HEK293 (cell line): ENCODE data around the gene CNPPD1.

Experiments
- CTCF ChIA-PET: fragments of 350-600 bp; formaldehyde crosslinking; extraction: SDS; loops from one replicate; lab custom pipeline; 2021; ENCODE audit warnings: antibody characterized with exemption; lab: Yijun Ruan, JAX
- POLR2A ChIA-PET: fragments of 300-600 bp; formaldehyde crosslinking; extraction: SDS; loops from one replicate; lab custom pipeline; 2020; ENCODE audit warnings: antibody characterized with exemption, inconsistent platforms; lab: Yijun Ruan, JAX
- H3K27ac ChIP-seq: fragments of 200-500 bp; sonication (Bioruptor generic); 2 replicates; pipeline ENCODE4 v1.5.1; 2014; ENCODE audit warnings: low read depth, low read length, control low read depth, inconsistent platforms; ENCODE audit errors: extremely low read depth
- H3K36me3 ChIP-seq, 2 experiments: fragments of 200-500 bp in 1 of 2; sonication (Bioruptor generic) in 1 of 2; 1 replicate in 1 of 2; 2 replicates in 1 of 2; pipeline ENCODE4 v1.5.1; 2014 to 2017; ENCODE audit warnings: inconsistent platforms in 2 of 2, low read length in 2 of 2; ENCODE audit not compliant: control insufficient read depth in 2 of 2, insufficient read depth in 1 of 2
- H3K4me1 ChIP-seq: fragments of 200-500 bp; sonication (Bioruptor generic); 2 replicates; pipeline ENCODE4 v1.5.1; 2014; ENCODE audit warnings: mild to moderate bottlenecking, low read length, inconsistent platforms; ENCODE audit not compliant: control insufficient read depth, insufficient read depth
- H3K4me3 ChIP-seq: 2 replicates; pipeline ENCODE4 v1.5.1; 2011; ENCODE audit warnings: low read depth, mild to moderate bottlenecking, control low read depth, low read length, moderate library complexity
- H3K9me3 ChIP-seq: fragments of 200-500 bp; sonication (Bioruptor generic); 2 replicates; pipeline ENCODE4 v1.5.1; 2014; ENCODE audit warnings: low read depth, low read length, inconsistent platforms; ENCODE audit not compliant: control insufficient read depth, insufficient read depth
- KLF9 ChIP-seq: fragments of 450-650 bp; formaldehyde crosslinking; IDR thresholded peaks from 2 replicates; pipeline ENCODE4 v1.5.1; 2016; ENCODE audit warnings: missing biosample characterization, missing genetic modification characterization, low read depth
- OVOL3 ChIP-seq: fragments of 450-650 bp; formaldehyde crosslinking; IDR thresholded peaks from 2 replicates; pipeline ENCODE4 v1.5.1; 2016; ENCODE audit warnings: missing biosample characterization, missing genetic modification characterization
- ZNF133 ChIP-seq: fragments of 450-650 bp; formaldehyde crosslinking; IDR thresholded peaks from 2 replicates; pipeline ENCODE4 v1.5.1; 2016; ENCODE audit warnings: missing biosample characterization, missing genetic modification characterization
- ZNF24 ChIP-seq: fragments of 450-650 bp; formaldehyde crosslinking; IDR thresholded peaks from 2 replicates; pipeline ENCODE4 v1.5.1; 2016; ENCODE audit warnings: missing biosample characterization, missing genetic modification characterization
- ZNF292 ChIP-seq: fragments of 450-650 bp; formaldehyde crosslinking; IDR thresholded peaks from 2 replicates; pipeline ENCODE4 v1.5.1; 2016; ENCODE audit warnings: low read depth, missing biosample characterization, missing genetic modification characterization, borderline replicate concordance
- ZNF501 ChIP-seq: fragments of 450-650 bp; formaldehyde crosslinking; IDR thresholded peaks from 2 replicates; pipeline ENCODE4 v1.5.1; 2016; ENCODE audit warnings: missing biosample characterization, missing genetic modification characterization
- ZNF561 ChIP-seq: fragments of 450-650 bp; IDR thresholded peaks from 2 replicates; pipeline ENCODE4 v1.5.1; 2018; ENCODE audit warnings: missing biosample characterization, missing genetic modification characterization, borderline replicate concordance
- ZNF660 ChIP-seq: fragments of 450-650 bp; IDR thresholded peaks from 2 replicates; pipeline ENCODE4 v1.5.1; 2018; ENCODE audit warnings: missing biosample characterization, mild to moderate bottlenecking, missing genetic modification characterization
- ZNF677 ChIP-seq: fragments of 450-650 bp; IDR thresholded peaks from 2 replicates; pipeline ENCODE4 v1.5.0; 2018; ENCODE audit warnings: missing biosample characterization, mild to moderate bottlenecking, missing genetic modification characterization, moderate library complexity
- ZNF701 ChIP-seq: fragments of 450-650 bp; formaldehyde crosslinking; IDR thresholded peaks from 2 replicates; pipeline ENCODE4 v1.5.1; 2016; ENCODE audit warnings: missing biosample characterization, missing genetic modification characterization
- TF ChIP-seq, protein P1 (sequence below): fragments of 450-650 bp; formaldehyde crosslinking; IDR thresholded peaks from 2 replicates; pipeline ENCODE4 v1.5.1; 2016; ENCODE audit warnings: missing biosample characterization, missing genetic modification characterization
- TF ChIP-seq, protein P2 (sequence below): fragments of 450-650 bp; formaldehyde crosslinking; IDR thresholded peaks from 2 replicates; pipeline ENCODE4 v1.5.1; 2016; ENCODE audit warnings: missing biosample characterization, missing genetic modification characterization
- TF ChIP-seq, protein P3 (sequence below): fragments of 450-650 bp; formaldehyde crosslinking; conservative IDR thresholded peaks from 2 replicates; pipeline ENCODE4 v1.5.1; 2016; ENCODE audit warnings: low read depth, missing biosample characterization, missing genetic modification characterization
- TF ChIP-seq, protein P4 (sequence below): fragments of 450-650 bp; formaldehyde crosslinking; IDR thresholded peaks from 2 replicates; pipeline ENCODE4 v1.5.1; 2016; ENCODE audit warnings: missing biosample characterization, missing genetic modification characterization
- TF ChIP-seq, protein P5 (sequence below): fragments of 450-650 bp; formaldehyde crosslinking; IDR thresholded peaks from 2 replicates; pipeline ENCODE4 v1.5.1; 2017; ENCODE audit warnings: missing biosample characterization, missing genetic modification characterization

Gene CNPPD1

DNA sequence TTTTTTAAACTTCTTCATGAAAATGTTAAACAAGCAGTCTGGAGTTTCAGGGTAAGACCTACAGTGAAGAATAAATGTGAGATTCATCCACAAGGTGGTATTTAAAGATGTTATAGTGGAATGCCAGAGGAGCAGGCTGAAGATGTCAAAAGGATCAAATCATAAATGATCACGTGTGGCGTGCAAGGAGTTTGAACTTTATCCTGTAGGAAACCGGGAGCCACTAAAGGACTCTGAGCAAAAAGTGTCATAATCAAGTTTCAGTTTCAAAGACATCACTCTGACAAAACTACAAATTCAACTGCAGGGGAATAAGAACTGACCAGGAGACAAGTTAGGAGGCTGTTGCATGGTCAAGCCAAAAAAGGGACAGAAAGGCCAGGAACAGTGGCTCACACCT is 36.0 kb downstream of the CNPPD1 start:
- ChIA-PET CTCF (interaction anchor here (0.9 to 1.5 kb wide), 2 partner anchors 22 to 111 kb away, joined by 3 to 4 read pairs; no protein-coding TSS in a partner anchor), POLR2A (no interaction called here)
- Histone ChIP-seq H3K4me3 (no peak overlapping the region), H3K9me3 (no peaks in the 10 kb centered on the region)
- TF ChIP-seq, protein P1, sequence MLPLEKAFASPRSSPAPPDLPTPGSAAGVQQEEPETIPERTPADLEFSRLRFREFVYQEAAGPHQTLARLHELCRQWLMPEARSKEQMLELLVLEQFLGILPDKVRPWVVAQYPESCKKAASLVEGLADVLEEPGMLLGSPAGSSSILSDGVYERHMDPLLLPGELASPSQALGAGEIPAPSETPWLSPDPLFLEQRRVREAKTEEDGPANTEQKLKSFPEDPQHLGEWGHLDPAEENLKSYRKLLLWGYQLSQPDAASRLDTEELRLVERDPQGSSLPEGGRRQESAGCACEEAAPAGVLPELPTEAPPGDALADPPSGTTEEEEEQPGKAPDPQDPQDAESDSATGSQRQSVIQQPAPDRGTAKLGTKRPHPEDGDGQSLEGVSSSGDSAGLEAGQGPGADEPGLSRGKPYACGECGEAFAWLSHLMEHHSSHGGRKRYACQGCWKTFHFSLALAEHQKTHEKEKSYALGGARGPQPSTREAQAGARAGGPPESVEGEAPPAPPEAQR, result no peak
- TF ChIP-seq ZNF24 (tag by site-specific recombination) (no peak), ZNF292 (tag by site-specific recombination) (no peak), ZNF660 (tag by site-specific recombination) (no peak), OVOL3 (tag by site-specific recombination) (no peak), ZNF677 (tag by site-specific recombination) (no peak), ZNF701 (tag by site-specific recombination) (no peak), ZNF133 (tag by site-specific recombination) (no peak), KLF9 (tag by site-specific recombination) (no peak), ZNF561 (tag by site-specific recombination) (no peak), ZNF501 (no peak)
- TF ChIP-seq, protein P2, sequence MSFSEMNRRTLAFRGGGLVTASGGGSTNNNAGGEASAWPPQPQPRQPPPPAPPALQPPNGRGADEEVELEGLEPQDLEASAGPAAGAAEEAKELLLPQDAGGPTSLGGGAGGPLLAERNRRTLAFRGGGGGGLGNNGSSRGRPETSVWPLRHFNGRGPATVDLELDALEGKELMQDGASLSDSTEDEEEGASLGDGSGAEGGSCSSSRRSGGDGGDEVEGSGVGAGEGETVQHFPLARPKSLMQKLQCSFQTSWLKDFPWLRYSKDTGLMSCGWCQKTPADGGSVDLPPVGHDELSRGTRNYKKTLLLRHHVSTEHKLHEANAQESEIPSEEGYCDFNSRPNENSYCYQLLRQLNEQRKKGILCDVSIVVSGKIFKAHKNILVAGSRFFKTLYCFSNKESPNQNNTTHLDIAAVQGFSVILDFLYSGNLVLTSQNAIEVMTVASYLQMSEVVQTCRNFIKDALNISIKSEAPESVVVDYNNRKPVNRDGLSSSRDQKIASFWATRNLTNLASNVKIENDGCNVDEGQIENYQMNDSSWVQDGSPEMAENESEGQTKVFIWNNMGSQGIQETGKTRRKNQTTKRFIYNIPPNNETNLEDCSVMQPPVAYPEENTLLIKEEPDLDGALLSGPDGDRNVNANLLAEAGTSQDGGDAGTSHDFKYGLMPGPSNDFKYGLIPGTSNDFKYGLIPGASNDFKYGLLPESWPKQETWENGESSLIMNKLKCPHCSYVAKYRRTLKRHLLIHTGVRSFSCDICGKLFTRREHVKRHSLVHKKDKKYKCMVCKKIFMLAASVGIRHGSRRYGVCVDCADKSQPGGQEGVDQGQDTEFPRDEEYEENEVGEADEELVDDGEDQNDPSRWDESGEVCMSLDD, result no peak
- TF ChIP-seq, protein P3, sequence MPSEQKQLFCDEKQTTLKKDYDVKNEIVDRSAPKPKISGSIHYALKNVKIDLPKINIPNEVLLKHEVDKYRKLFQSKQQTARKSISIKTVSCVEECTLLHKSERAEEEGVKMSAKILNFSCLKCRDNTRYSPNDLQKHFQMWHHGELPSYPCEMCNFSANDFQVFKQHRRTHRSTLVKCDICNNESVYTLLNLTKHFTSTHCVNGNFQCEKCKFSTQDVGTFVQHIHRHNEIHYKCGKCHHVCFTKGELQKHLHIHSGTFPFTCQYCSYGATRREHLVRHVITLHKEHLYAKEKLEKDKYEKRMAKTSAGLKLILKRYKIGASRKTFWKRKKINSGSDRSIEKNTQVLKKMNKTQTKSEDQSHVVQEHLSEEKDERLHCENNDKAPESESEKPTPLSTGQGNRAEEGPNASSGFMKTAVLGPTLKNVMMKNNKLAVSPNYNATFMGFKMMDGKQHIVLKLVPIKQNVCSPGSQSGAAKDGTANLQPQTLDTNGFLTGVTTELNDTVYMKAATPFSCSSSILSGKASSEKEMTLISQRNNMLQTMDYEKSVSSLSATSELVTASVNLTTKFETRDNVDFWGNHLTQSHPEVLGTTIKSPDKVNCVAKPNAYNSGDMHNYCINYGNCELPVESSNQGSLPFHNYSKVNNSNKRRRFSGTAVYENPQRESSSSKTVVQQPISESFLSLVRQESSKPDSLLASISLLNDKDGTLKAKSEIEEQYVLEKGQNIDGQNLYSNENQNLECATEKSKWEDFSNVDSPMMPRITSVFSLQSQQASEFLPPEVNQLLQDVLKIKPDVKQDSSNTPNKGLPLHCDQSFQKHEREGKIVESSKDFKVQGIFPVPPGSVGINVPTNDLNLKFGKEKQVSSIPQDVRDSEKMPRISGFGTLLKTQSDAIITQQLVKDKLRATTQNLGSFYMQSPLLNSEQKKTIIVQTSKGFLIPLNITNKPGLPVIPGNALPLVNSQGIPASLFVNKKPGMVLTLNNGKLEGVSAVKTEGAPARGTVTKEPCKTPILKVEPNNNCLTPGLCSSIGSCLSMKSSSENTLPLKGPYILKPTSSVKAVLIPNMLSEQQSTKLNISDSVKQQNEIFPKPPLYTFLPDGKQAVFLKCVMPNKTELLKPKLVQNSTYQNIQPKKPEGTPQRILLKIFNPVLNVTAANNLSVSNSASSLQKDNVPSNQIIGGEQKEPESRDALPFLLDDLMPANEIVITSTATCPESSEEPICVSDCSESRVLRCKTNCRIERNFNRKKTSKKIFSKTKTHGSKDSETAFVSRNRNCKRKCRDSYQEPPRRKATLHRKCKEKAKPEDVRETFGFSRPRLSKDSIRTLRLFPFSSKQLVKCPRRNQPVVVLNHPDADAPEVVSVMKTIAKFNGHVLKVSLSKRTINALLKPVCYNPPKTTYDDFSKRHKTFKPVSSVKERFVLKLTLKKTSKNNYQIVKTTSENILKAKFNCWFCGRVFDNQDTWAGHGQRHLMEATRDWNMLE (tag by site-specific recombination), result no peak
- TF ChIP-seq, protein P4, sequence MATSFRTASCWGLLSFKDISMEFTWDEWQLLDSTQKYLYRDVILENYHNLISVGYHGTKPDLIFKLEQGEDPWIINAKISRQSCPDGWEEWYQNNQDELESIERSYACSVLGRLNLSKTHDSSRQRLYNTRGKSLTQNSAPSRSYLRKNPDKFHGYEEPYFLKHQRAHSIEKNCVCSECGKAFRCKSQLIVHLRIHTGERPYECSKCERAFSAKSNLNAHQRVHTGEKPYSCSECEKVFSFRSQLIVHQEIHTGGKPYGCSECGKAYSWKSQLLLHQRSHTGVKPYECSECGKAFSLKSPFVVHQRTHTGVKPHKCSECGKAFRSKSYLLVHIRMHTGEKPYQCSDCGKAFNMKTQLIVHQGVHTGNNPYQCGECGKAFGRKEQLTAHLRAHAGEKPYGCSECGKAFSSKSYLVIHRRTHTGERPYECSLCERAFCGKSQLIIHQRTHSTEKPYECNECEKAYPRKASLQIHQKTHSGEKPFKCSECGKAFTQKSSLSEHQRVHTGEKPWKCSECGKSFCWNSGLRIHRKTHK (tag by site-specific recombination), result no peak
- TF ChIP-seq, protein P5, sequence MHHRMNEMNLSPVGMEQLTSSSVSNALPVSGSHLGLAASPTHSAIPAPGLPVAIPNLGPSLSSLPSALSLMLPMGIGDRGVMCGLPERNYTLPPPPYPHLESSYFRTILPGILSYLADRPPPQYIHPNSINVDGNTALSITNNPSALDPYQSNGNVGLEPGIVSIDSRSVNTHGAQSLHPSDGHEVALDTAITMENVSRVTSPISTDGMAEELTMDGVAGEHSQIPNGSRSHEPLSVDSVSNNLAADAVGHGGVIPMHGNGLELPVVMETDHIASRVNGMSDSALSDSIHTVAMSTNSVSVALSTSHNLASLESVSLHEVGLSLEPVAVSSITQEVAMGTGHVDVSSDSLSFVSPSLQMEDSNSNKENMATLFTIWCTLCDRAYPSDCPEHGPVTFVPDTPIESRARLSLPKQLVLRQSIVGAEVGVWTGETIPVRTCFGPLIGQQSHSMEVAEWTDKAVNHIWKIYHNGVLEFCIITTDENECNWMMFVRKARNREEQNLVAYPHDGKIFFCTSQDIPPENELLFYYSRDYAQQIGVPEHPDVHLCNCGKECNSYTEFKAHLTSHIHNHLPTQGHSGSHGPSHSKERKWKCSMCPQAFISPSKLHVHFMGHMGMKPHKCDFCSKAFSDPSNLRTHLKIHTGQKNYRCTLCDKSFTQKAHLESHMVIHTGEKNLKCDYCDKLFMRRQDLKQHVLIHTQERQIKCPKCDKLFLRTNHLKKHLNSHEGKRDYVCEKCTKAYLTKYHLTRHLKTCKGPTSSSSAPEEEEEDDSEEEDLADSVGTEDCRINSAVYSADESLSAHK, result no peak
- TF ChIP-seq, all 188 proteins: peak for 0
- H3K36me3 ChIP-seq, result peaks cover 0 to 35% of the 10 kb centered on the region in 2 experiments; a peak in 2 of 3 replicates
- no peak overlapping the region for H3K27ac ChIP-seq
- no peaks in the 10 kb centered on the region for H3K4me1 ChIP-seq
